NK-92 treated with Interleukin-12 subunit alpha and Interleukin-12 subunit beta, amount 100 ng/mL, for 24 hours (cell line): Measurements from ENCODE around the gene EEF2K.
"Not testable (repeated sequence)": the region's sequence is repeated elsewhere in the genome, so short reads cannot be mapped to it uniquely, and the experiment has no call there.

ENCODE experiments used
- DNase-seq: peaks from one replicate; lab custom pipeline; 2025; lab: John Stamatoyannopoulos, UW

Gene EEF2K

GRCh38 chr16:22213236-22213635 is 7.2 kb downstream of the EEF2K start:
- no peak for DNase-seq

- no peak for DNase-seq
These were observed 7.7 kb downstream of the EEF2K start for GRCh38 chr16:22213801-22214200.

- no peak for DNase-seq
These were observed 8.3 kb downstream of the EEF2K start for GRCh38 chr16:22214402-22214801.

- DNase-seq = no peak
These were observed 8.8 kb downstream of the EEF2K start for GRCh38 chr16:22214889-22215288.

- no peak for DNase-seq
These were observed 10.2 kb downstream of the EEF2K start for GRCh38 chr16:22216191-22216831.

- not testable (repeated sequence) for DNase-seq
These were observed 10.8 kb downstream of the EEF2K start for GRCh38 chr16:22216832-22217225.

GRCh38 chr16:22217890-22218730 is 12.0 kb downstream of the EEF2K start:
- no peak for DNase-seq

GRCh38 chr16:22219389-22220068 is 13.5 kb downstream of the EEF2K start:
- DNase-seq = no peak

GRCh38 chr16:22220069-22220440 is 14.0 kb downstream of the EEF2K start:
- DNase-seq = no peak

GRCh38 chr16:22220714-22221113 is 14.6 kb downstream of the EEF2K start:
- no peak for DNase-seq

- no peak for DNase-seq
These were observed 15.9 kb downstream of the EEF2K start for GRCh38 chr16:22222006-22222405.

GRCh38 chr16:22222998-22223397 is 16.9 kb downstream of the EEF2K start:
- DNase-seq = no peak

- no peak for DNase-seq
These were observed 19.0 kb downstream of the EEF2K start for GRCh38 chr16:22225060-22225459.

GRCh38 chr16:22229889-22230288 is 23.8 kb downstream of the EEF2K start:
- no peak for DNase-seq

GRCh38 chr16:22232277-22233036 is 26.4 kb downstream of the EEF2K start:
- DNase-seq = no peak

GRCh38 chr16:22233037-22233372 is 26.9 kb downstream of the EEF2K start:
- DNase-seq = no peak

- no peak for DNase-seq
These were observed 30.0 kb downstream of the EEF2K start for GRCh38 chr16:22235839-22236745.

- no peak for DNase-seq
These were observed 33.2 kb downstream of the EEF2K start for GRCh38 chr16:22239131-22239805.

- no peak for DNase-seq
These were observed 34.1 kb downstream of the EEF2K start for GRCh38 chr16:22240023-22240710.

- no peak for DNase-seq
These were observed 44.4 kb downstream of the EEF2K start for GRCh38 chr16:22250522-22250921.
